ENCODE results near the gene SS18L1. TPM values are rescaled to one million over a fixed set of nuclear protein-coding genes. Genes with fewer than 3 reads are reported as not detected.
"Not testable (repeated sequence)": the region's sequence is repeated elsewhere in the genome, so short reads cannot be mapped to it uniquely, and the experiment has no call there.

The SS18L1 gene
- total RNA-seq, 1 donor from 2014 or later: 15.6 TPM

DNA sequence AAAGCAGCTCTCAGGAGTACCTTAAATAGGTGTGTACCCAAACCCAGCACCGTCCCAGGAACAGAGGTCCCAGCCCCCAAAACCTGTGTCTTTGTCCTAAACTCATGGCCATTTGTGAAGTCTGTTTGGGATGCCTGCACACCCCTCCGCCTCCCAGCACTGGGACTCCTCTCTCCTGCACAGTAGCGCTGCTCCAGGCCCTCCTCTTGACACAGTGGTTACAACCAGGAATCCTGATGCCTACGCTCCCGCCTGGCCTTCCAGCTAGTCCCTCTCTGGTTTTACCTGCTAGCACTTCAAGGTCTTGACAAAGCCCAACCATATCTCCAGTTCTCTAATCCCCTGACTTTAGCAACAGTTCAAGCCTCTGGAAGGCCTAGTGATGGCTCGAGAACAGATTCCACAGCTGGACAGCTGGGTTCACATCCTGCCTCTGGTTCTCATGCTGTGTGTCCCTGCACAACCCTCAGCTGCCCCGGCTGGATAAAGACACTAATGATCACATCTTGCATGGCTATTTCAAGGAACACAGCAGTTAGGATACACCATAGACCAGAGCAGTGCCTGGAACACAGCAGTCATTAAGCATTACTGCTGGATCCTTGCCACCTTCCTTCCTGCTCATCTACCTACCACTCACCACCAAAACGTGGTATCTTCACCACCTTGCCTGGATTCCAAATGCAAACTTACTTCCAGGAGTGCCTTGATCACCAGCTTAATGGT is 5.9 kb upstream of the SS18L1 start:
- no peak for DNase-seq (ENCODE audit: low spot score)

DNA sequence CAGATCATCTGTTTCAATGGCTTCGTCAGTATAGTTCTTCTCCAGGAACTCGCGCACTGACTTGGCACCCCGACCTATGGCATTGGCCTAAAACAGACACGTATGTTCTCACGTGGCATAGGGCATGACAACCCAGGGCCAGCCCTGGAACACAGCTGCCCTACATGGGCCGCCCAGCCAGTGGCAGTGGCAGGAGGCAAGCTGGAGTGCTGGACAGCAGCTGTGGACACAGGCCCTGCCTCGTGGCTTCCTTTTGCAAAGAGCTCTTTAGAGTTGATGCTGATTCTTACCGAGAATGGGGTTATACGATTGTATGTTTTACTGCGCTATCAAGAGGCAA is 5.4 kb upstream of the SS18L1 start:
- DNase-seq (ENCODE audit: low spot score): no peak

DNA sequence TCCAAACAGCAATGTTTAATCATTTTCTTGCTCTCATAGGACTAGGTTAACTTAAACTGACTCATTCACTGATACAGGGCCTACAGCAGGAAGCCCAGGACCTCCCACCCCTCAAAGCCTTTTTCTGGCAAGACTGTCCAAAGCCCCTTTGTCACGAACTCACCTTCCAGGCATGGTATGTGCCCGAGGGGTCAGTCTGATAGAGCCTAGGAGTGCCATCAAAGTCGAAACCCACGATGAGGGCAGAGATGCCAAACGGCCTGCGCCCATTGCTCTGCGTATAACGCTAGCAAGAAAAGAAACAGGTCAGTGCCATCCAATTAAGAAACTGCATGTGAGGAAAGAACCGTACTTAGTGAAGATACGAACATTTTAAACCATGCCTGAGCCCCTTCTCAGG is 4.7 kb upstream of the SS18L1 start:
- no peak for DNase-seq (ENCODE audit: low spot score)

DNA sequence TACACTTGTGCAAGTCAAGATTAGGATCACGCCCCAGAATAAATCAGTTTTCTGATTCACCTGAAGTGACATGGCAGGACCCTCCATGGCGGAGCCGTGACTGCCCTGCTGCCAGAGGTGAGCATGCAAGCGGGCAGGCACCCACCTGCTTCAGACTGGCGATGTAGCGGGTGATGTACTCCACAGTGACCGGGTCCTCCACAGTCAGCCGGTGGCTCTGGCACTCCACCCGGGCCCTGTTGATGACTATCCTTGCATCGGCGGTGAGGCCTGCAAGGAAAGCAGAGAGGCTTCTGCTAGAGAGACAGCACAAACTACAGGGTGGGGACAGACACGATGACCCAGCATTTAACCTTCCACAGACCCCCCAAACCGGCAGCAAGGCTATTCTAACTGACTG is 3.9 kb upstream of the SS18L1 start:
- no peak for DNase-seq (ENCODE audit: low spot score)

DNA sequence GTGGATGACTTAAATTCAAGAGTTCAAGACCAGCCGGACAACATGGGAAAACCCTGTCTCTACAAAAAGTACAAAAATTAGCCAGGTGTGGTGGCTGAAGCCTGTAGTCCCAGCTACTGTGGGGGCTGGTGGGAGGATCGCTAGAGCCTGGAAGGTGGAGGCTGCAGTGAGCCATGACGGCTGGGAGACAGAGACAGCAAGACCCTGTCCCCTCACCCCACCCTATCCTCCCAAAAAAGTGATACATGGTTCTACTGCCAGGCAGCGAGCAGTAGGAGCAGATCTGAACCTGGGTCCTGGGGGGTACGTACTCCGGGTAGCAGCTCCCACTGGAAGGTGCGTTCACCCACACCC is 2.5 kb upstream of the SS18L1 start:
- DNase-seq (ENCODE audit: low spot score): no peak

DNA sequence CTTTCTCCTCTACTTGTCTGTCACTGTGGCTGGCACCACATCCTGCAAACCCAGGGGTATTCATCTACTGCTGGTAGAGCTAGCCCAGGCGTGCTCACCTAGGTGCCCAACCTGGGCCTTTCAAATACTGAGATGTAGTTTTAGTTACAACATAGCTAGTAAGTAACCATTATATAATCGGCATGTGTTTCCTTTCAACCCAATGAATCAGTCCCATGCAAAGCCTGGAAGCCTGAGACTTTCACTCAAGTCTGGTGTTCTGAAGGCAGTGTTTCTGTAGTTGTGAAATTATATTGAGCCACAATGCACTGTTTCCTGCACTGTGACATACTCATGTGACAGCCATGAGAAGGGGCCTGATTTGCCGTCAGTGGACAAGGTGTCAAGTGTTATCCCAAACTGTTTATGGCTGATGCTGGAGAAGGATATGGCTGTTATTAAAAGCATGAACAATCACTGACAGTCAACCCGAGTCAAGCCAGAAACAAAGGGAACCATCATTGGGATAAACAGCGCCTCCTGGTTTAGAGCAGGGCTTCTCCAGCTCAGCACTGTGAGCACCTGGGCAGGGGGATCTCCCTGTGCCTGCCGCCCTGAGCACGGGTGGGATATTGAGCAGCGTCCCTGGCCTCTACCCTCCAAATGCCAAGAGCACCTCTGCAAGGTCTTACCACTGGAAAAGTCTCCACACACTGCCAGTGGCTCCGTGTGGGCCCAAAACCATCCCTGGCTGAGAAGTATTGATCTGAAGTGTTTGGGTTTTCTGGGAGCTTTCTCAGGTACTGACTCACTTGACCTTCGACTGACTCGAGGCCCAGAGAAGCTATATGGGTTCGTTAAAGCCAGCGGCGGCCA is 1.9 kb upstream of the SS18L1 start:
- no peak for DNase-seq (ENCODE audit: low spot score)

DNA sequence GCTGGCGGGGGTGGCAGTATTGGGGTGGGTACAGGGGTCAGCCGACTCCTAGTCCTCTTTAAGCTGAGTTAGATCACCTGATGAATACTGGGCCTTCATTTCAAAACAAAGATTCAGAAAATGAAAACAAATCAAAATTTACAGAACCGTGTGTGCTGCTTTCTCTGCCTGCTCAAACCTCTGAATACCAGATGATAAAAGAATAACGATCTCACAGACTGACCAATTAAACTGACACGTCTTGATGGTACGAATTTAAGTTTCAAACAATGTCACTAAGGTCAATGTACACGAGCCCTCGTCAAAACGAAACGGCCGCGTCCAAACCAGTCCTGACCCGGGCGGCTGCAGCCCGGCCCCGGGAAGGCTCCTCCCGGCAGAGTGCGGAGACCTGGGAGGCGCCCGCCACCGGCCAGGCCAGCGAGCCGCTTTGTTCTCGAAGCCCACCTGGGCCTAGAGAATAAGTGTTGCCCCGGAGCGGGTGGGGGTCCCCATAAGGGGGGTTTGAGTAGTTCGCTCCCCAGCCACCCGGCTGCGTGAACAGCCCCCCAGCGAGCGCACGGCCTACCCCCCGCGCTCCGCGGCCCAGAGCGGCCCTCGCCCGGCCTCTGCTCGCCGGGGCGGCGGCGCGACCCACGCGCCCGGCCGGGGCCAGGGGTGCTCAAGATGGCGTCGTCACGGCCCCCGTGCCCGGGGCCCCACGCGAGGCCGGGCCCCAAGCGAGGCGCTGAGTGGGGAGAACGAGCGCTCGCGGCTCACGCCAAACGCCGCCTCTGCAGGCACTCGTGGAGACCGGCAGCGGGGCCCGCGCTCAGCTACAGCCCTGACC is 1.1 kb upstream of the SS18L1 start:
- no peak for DNase-seq (ENCODE audit: low spot score)

DNA sequence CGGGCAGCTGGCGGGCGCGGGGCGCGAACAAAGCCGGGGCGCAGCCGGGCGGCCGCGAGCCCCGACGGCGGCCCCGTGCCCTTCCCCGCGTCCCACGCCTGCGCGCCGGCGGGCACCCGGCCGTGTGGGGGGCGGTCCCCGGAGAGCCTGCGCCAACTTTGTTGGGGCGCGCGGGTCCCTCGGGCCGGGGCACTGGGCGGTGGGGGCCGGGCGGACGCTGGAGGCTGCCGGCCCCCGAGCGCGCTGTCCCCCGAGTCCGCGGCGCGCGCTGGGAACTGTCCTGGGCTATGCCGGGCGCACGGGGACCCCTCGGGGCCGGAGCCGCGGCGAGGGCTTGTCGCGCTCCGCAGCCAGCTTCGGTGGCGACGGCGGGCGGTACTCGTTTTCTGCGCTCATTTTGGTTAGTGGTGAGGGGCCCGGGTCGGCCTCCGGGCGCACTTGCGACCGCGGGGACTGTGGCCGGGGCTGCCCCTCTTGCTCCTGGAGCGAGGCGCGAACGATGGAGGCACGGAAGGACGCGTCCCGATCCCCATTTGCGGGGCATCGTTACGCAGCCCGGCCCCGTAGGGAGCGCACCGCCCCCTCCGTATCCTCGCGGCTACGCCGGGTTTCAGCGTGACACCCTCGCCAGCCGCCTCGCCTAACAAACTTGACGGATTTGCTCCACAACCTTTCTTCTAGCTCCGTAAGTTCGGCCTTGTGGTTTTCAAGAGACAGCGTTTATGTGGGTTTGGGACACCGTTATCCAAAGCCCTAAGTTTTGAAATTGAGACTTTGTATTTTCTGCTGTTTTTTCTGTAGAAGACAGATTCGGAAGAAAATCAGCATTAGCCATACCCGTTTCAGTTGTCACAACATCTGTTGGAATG is 622 bp downstream of the SS18L1 start:
- peak; percentile 61 for DNase-seq (ENCODE audit: low spot score)

DNA sequence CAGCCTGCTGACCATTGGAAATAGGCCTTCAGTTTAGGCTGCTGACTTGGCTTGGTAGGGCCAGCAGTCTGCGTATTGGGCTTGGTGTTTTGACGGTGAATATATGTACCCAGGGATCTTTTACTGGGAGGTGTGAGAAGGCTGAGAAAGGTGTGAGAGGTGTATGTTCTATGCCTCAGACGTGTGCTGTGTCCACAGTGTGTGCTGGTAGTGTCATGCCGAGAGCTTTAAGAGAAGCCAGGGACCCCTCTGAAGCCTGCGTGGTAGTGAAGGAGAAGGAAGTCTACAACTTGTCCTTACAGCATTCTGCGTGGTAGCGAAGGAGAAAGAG is 2.1 kb downstream of the SS18L1 start:
- DNase-seq (ENCODE audit: low spot score): no peak

DNA sequence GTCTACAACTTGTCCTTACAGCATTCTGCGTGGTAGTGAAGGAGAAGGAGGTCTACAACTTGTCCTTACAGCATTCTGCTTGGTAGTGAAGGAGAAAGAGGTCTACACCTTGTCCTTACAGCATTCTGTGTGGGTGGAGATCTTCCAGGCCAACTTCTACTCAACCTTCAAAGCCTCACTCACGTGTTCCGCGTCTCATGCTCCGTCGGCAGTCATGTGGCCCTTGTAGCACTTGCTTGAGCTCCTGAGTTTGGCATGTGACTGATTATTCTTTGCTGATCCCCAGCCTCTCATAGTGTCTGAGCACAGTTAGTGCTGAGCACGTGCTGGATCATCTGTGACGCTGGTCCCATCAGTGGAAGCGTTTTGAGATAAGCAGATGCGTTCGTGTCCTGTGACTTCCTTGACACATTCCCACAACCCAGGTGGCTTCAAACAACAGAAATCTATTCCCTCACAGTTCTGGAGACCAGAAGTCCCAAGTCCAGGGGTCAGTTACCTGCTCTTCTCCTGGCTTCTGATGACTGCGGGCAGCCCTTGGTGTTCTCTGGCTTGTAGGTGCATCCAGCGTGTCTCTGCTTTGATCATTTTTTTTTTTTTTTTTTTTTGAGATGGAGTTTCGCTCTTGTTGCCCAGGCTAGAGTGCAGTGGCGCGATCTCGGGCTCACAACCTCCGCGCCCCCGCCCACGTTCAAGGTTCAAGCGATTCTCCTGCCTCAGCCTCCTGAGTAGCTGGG is 2.6 kb downstream of the SS18L1 start:
- no peak for DNase-seq (ENCODE audit: low spot score)

DNA sequence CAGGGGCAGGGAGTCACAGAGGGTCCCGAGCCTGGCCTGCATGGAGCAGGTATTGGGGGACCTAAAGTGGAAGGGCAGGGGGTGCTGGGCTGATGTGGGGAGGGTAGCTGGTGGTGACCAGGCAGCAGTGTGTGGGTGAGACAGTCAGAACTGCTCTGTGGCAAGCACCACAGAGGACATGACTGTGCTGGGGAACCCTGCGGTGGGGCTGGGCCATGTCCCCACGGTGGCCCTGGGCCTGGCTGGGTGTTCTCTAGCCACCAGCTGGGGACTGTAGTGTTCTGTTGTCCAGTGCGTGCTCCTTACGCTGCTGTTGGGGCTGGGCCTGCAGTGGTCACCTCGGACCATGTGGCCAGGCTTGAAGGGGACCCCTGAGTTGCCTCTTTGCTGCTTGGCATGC is 3.6 kb downstream of the SS18L1 start:
- no peak for DNase-seq (ENCODE audit: low spot score)

DNA sequence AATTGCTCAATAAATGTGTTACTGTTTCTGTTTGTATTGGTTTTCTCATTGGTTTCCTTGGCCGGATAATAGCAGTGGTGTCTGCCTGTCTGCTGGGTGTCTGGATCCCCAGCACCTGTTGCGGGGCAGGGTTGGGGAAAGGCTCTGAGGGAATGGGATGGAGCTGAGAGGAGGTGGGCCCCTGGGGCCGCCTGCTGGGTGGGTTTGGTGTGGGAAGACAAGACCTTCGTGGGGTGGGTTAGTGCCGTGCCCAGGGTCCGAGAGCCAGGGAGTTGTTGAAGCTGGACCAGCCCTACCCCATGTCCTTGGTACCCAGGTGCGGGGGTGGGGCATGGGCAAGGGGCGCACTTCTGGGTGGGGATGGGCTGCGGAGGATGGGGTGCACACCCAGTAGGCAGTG is 4.0 kb downstream of the SS18L1 start:
- no peak for DNase-seq (ENCODE audit: low spot score)

DNA sequence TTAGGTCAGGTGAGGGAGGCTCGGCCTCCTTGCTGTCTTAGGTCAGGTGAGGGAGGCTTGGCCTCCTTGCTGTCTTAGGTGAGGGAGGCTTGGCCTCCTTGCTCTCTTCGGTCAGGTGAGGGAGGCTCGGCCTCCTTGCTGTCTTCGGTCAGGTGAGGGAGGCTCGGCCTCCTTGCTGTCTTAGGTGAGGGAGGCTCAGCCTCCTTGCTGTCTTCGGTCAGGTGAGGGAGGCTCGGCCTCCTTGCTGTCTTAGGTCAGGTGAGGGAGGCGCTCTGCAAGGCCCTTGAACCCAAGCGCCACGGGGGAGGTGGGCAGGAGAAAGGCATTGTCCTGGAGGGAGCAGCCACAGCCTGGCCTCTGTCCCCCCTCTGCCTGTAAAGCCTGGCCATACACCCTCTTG is 4.8 kb downstream of the SS18L1 start:
- DNase-seq (ENCODE audit: low spot score): not testable (repeated sequence)

DNA sequence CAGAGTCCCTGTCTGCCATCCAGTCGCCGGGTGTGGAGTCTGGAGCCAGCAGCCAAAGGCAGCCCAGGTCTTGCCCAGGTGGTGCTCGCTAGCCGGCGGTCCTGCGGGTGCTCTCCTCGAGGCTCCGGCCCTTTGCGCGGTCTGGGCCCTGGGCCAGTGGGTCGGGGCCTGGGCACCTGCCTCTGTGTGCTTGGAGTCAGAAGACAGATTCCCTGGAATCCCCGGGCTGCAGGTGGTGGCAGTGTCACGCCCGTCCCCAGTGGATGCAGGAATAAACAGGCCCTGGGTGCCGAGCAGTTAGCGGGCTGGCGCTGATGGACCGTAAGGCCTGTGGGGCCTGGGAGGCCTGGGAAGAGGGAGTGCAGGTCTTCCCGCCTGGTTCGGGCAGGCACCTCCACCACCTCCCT is 5.3 kb downstream of the SS18L1 start:
- DNase-seq (ENCODE audit: low spot score): no peak

DNA sequence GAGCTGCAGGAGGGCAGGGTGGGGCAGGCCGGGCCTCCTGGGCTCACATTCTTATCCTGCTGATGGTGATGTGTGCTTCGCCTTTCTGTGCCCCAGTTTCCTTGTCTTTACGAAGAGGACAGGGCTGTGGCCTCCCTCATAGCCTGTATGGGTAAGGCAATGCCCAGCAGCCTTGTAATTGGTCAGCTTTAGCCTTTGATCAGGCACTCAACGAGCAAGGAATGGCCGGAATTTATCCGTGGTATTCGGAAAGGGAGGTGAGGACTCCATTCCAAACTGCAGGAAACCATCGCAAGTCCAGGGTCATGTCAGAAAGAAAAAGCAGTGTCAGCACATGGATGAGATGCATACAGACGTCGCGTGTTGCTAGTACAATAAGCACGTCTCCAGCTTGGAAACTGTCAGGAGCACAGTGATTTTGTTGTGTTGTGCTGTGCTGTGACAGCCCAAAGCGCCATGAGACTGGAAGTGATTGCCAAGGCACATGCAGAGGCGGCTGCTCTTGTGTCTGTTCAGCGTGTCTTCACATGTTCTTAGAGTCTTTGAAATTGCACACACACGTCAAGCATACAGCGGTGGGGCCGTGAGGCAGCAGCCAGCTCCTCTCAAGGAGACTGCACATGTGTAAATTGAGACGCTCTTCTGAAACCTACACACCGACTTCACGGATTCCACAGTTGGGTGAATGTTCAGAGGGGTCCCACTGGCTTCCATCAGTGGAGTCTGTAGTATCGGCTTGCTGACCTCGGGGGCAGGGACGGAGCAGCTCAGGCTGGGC is 6.2 kb downstream of the SS18L1 start:
- DNase-seq (ENCODE audit: low spot score): no peak

DNA sequence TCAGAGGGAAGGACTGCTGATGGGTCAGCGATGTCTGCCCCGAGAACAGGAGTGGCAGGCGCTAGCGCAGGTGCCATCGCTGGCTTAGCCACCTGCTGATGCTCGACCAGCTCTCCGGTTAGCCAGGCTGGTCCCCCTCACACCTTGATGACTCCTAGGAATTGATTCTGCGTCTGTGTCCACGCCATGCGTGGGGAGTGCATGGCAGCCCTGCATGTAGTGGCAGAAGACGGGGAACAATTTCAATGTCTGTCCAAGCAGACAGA is 6.7 kb downstream of the SS18L1 start:
- no peak for DNase-seq (ENCODE audit: low spot score)

DNA sequence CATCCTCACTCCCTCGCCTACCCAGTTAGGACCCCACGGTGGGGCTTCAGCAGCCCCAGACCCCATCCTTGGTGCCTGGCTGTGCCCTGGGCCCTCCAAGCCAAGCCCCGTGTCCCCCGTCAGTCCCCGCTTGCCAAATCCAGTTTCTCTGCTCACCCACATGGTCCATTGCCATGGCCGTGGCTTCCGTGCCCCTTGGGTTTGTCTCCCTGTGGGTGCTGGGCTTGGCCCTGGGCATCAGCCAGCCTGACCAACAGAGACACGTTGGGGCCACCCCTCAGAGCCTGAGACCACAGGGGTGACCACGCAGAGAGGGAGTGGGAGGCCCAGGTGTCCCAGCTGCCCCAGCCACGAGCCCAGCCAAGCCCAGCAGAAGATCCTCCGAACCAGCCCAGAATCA is 7.7 kb downstream of the SS18L1 start:
- no peak for DNase-seq (ENCODE audit: low spot score)

DNA sequence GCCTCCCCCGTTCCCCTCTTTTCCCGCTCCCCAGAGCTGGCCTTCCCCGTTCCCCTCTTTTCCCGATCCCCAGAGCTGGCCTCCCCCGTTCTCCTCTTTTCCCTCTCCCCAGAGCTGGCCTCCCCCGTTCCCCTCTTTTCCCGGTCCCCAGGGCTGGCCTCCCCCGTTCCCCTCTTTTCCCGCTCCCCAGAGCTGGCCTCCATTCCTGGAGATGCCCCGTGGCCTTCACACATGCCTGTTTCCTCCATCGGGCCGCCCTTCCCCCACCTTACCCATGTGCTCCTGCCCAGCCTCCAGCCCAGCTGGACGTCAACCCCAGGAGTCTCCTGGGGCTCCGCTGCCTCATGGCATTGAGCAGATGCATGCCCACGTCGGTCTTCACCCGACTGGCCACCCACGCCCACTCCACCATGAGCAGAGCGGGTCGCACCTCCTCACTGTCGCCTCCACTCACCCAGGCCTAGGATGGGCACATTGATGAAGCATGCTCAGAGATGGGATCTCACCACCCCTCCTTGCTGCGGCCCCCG is 8.3 kb downstream of the SS18L1 start:
- no peak for DNase-seq (ENCODE audit: low spot score)

DNA sequence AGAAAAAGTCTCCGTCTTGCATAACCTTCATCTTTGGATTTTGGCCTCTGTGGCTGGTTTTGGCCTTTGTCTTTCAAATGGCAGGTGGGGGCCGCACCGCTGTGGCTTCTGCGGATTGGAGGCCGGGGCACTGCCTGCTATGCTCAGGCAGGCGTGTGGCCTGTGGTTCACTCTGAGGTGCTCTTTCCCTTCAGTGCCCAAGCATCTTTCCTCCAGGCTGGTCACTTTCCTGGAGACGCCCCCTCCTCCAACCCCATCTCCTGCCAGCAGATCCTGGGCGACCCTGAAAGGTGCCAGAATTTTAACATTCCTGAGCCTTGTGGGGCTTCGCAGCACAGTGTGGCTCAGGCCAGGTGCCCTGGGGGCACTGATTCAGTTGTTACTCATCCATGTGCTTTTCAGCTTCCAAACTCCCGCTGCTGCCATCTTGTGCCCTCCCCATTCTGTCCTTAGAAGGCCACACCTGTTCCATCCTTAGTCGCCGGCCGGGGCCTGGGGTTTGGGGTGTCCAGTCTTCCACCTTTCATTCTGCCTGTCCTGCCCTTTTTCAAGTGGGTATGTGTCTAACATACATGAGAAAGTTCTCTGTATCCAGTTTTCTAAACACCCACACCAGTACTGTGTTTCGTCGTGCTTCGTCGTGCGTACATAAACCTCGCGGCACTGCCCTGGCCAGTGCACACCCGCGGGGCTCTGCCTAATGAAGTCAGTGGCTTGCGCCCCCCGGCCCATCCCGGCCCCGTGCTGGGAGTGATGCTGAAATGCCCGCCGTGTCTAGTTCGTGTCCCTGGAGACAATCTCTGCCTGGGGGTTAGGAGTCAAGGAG is 12.1 kb downstream of the SS18L1 start:
- DNase-seq (ENCODE audit: low spot score): no peak

DNA sequence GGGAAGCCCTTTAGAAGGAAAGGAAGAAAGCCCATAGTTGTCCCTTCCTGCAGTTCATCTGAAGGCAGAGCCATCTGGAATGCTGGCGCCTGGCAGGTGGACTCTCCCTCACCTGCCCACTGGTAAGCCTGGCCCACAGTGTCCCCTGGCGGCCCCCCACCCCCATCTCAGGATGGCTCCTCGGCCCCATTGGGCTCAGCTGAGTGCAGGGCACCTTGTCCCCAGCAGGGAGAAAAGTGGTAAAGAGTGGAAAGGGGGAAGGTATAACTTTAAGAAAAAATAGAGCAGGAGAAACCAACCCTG is 12.6 kb downstream of the SS18L1 start:
- DNase-seq (ENCODE audit: low spot score): no peak
